Activated naive CD4-positive, alpha-beta T cell treated with Interleukin-2 at 50 U/mL for 16 hours (primary cell): ENCODE measurements around the gene SLX9.

Experiments
- DNase-seq: peaks from one replicate; pipeline ENCODE4 v3.0.0-alpha.2; 2020

Gene SLX9

DNA sequence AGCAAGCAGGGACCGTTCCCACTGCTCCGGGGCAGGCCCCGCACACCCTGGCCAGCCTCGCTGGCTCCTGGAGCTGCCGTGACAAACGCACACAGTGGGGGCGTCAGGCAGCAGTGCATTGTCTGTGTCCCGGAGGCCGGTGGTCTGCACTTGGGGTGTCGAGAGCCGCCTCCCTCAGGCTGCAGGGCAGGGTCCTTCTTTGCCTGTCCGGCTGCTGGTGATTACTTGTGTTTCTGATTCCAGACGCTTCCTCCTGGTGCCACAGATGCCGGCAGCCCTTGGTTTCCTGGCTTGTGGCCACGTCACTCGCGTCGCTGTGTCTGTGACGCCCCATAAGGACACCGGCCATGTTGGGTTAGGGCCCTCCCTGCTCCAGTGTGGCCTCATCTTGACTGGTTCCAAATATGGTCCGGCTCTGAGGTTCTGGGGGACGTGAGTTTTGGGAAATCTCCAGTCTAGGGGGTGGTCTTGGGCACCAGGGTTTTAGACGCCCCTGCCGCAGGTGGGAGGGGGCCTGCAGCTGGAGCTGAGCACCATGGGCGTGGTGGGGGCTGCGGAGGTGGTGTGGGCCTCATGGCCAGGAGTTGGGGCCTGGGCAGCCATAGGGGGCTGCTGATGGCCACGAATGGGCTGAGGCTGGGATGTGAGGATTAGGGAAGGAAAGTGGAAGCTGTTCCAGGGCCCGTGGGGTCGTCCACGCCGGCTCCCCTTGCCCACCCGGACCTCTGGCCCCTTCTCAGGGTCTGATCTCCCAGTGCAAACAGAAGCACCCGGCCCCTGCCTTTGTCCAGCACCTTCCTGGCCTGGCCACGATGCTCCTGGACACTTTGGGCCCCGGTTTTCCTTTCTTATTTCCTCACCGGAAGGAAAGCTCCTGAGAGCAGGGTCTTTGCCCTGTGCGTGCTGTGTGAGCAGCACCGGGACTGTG, 41.0 kb downstream of the SLX9 start:
- no peak for DNase-seq

DNA sequence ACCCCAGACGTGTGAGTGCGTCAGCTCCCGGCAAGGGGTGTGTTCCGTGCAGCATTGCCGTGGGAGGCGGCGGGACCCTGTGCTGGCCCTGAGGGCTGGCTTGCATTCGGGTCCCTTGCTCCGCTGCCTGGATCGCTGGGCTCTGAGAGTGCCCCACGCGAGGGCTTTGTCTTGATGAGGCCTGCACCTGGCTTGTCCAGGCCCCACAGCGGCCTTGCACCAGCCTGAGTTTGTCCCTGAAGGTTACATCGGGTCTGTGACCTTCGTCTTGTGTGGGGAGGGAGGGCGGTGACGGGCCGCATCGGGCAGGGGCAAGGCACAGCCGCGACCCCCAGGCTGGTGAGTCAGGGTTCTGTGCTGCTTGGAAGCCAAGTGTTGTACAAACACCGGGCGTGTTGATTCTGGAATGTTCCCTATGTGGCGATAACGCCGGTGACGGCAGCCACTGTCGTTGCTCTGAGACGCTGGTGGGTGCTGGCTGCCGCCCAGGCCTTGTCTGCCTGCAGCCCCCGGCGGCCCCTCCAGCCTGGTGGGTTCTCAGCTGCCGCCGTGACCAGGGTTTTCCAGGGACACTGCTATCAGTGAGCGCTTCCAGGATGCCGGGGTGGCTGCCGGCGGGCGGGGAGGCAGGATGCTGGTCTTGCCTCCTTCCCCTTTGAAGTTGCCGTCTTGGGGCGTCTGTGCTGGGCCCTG, 42.9 kb downstream of the SLX9 start:
- DNase-seq: no peak

DNA sequence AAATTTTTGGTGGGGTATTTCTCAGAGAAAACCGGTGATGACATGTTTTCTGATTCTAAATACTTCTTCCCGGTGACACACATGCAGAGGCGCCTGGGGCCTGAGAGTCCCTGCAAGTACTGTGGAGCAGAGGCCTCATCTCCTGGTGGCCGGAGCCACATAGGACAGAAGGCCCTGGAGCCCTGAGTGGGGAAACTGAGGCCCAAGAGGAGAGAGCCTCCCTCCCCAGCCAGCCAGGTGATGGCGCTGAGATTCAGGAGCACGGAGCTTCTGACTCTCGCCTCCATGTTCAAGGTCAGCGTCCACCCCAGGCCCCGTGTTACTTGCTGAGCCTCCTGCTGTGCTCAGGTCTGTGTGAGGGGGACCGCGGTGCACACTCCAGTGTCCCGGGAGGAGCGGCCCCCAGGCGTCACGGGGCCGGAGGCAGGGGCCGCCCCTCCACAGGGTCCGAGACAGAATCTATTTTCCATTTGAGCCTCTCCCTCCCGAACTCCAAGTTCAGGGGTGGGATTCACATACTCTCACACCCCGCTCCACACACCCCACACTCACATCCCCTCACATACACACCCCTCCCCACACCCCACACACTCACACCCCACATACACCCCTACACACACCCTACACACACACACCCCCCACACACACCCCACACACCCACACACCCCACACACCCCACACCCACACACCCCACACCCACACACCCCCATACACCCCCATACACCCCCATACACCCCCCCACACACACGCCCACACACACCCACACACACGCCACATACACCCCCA, 43.8 kb downstream of the SLX9 start:
- no peak for DNase-seq

DNA sequence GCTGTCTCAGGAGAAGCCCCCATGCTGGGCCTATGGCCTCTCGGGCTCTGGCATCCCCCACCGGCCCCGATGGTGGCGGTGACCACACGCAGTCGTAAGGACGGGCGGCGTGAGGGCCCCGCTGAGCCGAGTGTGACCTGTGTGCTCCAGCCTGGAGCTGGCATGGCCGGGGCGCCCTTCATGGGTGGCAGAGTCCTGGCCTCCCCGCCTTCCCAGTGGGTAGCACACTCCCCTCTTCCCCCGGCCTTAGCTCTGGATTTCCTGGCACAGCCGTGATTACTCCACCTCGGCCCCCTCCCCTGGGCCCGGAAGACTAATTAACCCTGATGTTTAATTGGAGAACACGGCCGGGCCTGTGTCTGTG, 44.6 kb downstream of the SLX9 start:
- no peak for DNase-seq

DNA sequence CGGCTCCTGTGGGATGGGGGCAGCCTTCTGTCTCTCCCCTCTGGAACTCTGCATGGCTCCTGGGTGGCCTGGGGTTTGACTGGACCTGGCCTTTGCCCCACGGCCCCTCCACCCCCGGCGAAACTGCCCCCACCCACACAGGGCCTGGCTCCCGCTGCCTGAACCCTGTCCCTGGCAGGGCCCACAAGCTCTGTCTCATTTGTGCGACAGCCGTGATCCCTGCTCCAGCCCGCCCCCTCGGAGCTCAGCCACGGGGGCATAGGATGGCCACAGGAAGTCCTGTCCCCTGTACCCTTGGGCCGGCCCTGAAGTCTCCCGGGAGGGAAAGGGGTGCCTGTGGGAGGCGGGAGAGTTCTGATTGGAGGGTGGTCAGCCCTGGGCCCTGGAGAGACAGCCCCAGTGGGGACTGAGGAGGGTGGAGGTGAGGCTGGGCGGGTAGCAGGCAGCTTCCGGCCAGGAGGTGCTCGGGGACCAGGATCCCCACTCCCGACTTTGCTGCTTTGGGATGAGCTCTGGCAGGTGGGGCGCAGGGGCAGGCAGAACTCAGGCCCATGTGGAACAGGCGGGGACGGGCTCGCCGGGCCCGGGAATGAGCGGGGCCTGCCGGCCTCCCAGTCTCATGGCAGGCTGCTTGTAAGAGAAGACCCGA, 45.1 kb downstream of the SLX9 start:
- no peak for DNase-seq

DNA sequence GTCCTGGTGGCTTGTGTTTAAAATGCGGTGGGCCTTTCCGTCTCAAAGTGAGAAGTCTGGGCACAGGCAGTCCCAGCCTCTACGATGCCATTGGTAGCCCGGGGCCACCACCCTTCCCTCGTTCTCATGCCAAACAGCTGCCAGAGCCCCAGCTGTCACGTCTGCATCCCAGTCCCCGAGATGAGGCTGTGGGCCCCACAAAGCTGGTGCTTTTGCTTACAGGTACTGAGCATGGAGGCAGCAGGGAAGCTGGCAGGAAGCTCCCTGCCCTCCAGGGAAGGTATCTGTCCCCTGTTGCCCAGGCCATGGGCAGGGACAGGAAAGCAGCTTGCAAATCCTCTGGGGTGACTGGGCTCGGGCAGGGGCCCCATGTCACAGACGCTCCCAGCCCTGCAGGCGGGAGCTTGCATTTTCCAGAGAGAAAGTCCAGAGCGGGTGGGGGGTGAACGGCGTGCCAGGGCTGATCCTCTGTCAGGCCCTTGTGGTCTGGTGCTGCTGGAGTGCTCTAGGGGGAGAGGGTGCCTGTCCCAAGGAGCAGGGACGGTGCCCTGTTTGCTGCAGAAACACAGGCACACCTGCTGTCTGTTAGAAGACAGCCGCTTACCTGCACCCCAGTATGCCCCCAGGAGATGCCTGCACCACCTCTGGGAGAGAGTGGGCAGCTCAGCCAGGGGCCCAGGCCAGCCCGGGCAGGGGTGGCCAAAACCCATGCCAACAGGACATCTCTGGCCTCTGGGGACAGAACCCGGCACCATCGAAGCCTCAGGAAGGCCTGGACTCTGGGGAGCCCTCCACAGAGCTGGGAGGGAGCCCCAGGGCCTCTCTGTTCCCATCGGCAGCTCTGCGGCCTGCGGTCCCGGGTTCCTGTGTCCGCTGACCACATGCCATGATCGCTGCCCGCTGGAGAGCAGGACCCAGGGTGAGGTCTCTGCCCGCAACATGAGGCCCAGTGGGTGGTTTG, 45.9 kb downstream of the SLX9 start:
- no peak for DNase-seq

DNA sequence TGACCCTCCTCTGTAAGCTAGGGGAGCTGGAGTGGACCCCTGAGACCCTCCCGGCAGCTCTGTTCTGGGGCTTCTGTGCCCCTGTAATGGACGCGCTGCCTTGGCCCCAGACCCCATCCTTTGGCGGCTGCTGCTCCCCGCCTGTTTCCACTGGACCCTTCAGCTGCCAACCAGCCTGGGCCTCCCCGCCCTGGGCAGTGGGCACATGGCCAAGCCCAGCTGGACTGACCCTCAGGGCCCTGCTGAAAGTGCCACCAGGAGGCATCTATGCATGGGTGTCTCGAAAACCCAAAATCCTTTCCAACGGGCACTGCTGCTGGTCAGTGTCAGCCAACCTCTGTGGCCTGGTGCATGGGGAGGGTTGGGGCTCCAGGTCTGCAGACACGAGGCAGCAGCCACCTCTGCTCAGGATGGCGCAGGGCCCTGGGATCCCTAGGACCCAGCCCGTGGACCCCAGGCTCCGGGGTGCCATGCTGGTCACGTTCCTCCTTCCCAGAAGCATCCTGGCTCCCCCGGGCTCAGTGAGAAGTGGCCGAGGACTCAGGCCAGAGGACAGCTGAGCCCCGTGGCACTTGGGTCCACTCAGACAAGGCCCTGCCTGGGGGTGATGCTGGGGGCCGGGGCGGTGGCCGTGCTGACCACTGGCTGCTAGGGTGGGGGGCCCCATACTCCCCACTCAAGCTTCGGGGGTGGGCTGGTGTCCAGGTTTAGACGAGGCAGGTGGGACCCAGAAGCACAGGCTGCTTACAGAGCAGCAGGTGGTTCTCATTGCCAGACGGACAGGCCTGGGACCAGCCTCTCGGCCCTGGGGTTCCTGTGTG, 46.9 kb downstream of the SLX9 start:
- DNase-seq: no peak

DNA sequence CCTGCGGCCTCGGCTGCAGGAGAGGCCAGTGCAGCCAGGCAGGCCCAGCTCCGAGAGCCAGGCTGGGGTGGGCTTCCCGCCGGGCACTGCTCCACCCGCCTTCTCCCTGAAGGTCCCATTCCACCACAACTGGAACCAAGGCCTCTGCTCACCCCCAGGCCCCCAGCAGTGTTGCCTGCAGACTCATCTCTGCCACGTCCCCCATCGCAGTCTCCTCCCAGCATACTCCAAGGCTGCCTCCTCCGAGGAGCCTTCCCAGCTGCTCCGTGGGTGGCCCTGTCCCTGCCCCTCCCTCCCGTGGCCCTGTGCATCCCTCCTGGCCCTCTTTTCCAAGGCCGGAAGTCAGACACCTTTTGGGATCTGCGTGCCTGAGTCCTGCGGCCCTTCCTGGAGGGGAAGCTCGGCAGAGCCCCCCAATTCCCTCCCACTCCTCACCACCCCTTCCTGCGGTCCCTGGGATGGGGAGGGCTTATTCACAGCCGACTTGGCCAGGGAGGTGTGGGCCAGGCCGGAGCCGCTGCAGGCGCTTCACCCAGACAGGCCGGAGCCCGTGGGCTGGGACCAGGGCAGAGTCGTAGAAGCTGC, 47.6 kb downstream of the SLX9 start:
- no peak for DNase-seq

DNA sequence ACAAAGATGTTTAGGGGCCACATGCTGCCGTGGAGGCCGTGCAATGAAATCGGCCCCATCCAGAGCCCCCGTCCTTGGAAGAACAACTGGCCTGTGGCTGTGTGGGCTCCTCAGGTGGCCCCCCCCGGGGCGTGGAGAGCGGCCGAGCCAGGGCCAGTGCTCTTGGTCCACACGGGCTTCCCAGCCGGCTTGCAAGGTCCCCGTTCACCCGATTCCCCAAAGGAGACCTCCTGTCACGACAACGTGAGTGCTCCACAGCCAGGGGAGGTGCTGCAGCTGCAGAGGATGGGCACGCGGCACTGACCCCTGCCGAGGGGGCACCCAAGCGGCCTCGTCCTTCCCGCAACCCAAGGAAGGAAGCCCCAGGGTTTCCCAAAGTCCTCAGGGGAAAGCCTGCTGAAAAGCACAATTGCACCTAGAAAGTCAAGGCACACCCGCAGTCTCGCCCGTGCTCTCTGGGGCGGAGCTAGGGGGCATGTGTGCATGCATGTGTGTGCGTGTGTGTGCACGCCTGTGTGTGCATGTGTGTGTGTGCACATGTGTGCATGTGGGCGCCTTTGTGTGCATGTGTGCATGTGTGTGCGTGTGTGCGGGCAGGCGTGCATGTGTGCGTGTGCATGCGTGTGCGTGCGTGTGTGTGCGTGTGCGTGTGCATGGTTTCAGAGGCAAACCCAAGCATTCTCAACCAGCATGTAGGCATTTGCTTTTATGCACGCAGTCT, 48.2 kb downstream of the SLX9 start:
- no peak for DNase-seq

DNA sequence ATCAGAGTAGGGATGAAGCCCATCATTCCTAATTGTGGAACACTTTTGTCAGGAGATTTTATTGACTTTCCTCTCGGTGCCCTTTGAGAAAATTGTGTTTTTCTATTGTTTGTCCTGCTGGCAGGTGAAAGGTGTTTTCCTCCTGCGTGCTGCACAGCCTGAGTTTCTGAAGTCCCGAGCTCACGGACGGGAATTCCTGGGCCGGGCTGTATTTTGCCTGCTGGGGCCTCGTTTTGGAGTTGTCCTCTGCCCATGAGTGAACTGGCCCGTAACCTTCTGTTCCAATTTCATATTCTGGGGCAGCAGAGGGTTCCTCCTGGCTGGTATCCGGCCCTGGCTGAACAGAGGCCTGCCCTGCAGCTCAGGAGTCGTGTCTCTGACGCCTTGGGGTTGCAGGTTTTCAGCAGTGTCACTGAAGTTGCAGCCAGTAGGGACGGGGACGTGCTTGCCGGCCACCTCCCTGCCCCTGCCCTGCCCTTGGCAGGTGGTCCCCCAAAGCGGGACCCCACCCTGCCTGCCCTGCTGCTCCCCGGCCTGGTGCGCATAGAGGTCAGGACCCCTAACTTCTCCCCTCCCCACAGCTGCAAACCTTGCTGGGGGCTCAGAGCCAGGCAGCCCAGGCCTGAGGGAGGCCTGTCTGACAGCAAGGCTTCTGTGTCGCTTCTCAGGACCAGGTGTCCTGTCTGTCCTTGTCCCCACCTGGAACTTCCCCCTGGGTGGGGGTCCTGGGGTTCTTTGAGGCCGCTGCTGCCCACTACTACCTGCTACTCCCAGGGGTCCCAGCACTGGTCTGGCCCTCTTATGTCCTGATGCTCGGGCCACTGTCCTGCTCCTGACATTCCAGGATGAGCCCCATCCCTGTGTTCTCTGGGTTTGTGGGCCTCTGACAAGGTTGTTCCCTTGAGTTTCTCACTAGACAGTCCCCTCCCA, 49.0 kb downstream of the SLX9 start:
- no peak for DNase-seq

DNA sequence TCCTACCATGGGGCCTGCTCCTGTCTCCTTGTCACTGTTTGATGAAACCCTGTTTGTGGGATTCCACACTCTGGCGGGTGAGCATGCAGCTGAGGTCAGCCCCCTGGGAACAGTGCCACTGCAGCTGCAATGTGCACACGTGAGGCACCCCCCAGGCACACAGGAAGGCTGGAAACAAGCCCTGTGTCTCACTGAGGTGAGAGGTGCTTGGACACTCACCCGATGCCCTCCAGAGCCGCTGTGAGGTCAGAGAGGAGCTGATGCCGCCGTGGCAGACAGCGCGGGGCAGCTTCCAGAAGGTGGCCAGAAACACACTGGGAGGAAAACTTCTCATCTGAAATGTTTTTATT, 49.7 kb downstream of the SLX9 start:
- DNase-seq: no peak

DNA sequence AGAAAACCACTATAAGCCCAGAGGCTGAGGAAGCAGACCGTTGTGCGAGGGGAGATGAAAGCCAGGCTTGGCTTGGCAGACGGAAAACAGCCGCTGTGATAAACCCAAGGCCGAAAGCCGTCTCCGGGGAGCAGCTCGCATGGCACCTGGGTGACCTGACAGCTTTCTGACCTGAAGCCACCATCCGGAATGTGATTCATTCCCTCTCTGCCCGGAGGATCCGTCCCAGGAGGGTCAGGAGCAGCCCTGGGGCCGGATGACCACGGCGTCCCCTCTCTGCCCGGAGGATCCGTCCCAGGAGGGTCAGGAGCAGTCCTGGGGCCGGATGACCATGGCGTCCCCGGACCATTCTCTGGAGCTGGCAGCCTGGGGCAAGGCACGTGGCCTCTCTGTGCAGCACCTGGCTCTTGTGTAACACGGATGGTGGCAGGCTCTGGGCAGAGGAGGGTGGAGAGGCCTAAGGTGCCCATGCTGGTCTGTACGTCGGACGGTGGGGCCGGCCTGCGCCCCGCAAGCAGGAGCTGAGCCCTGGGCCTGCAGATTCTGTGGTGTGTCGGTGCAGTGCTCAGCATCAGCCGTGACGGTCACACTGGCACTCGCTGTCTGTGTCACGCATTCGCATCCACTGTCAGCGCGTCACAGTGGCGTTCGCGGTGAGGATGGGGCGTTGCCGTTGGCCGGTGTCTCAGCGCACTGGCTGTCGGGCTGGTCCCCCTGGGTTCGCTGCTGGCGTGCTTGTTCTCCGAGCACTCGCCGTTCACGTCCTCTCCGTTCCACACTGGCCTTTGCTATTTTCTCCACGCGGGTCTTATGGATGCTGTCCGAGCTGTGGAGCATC, 50.3 kb downstream of the SLX9 start:
- DNase-seq: no peak

DNA sequence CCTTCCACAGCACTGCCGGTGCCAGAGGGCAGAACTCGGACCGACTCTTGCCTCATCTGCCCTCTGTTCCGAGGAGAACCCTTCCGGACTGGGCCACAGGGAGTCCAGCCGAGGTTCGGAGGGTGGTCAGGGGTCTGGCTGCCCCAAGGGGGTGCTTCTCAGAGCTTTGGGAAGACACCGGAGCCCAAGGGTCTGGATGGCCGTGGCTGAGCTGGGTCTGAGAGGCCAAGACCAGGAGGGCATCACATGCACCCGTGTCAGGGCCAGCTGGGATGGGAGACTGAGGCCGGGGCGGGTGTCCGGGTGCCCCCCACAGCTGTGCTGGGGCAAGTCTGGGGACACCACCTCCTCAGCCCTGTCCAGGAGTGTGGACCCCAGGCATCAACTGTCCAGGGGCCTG, 51.1 kb downstream of the SLX9 start:
- DNase-seq: no peak

DNA sequence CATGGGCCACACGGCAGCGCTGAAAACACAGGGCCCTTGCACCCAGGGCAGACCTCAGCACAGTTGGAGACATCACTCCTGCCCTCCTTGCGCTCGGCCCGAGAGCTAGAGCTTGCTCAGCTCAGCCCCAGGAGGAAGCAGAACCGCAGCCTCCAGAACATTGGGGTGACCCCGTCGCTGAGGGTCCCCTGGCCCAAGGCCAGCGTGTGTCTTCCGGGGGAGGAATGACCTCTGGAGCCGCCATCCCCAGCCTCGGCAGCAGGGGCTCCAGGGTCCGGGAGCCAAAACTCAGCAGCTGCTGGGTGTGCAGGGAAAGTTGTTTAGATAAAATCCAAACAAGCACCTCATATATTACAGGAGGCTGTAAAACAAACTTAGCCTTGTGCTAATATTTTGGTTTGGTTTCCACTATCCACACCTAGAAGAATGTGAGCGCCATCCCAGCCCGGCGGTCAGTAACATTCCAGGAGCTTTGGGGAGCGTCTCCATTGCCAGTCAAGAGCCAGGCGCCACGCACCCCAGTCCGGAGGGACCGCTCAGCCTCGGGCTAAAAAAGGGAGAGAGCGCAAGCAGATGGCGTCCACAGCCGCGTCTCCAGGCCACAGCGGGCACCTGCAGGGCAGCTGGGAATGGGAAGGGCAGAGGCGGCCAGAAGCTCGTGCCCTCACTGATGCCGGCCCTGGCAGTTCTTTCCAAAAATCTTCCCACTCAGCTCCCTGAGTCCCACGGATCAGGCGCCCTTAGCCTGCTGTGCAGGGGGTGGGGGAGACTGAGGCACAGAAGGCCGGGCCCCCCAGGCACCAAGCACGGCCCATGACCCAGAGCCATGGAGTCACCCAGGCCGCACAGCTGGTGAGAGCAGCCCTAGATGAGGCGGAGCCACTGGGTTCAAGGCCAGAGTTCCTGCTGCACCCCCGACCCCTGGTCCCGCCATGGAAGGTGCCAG, 52.0 kb downstream of the SLX9 start:
- no peak for DNase-seq

DNA sequence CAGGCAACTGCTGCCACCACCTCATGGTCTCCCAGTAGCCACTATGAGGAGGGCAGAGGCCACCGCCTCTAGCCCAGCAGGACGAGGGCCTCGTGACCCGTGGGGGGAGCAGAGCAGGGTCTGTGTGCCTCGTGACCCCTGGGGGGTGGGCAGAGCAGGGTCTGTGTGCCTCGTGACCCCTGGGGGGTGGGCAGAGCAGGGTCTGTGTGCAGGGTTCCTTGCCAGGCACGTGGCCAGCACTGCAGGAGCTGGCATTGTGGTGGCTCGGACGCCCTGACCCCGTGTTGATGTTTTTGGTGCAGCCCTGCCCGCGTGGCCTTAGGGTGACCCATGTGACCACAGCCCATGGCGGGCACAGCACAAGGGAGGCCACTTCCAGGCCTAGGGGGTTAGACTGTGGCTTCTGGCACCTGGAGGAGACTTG, 52.8 kb downstream of the SLX9 start:
- no peak for DNase-seq

DNA sequence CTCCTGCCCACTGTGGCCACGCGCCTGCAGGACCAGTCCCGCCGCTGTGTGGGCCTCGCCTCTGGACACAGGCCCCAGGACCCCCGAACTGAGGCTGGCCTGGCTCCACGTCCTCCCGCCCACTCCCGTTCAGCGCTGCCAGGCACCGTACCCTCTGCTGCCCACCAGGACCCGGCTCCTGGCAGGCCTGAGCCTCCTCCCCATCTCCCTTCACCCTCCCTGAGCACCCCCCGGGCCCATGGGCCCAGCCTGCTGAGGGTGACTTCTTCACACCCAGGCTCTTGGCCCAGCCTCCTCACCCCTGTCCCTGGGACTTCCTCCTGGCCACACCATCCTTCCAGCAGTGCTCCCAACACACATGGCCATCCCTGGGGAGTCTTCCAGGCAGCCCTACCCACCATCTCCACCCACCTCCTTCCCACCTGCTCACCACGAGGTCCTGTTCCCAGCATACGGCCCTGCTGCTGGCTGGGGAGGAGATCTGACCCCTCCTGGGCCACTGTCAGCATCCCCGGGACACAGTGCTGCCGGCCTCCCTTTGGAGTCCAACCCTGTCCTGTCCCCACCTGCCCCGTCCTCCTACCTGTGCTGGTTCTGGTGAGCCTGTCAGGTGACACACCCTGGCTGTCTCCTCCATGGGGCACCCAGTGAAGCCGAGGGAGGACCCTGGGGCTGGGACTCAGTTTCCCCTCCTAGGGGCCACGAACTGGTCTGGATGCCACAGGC, 53.7 kb downstream of the SLX9 start:
- DNase-seq: no peak
